GM18526 (cell line): Measurements from ENCODE around the gene RBM33.

ENCODE experiments used
- POLR2A ChIP-seq: IDR thresholded peaks from 3 replicates; pipeline ENCODE4 v1.6.1; 2011; ENCODE audit not compliant: insufficient read length; ENCODE audit errors: extremely low read depth

RBM33 gene

GRCh38 chr7:155810770-155811559, 166.5 kb downstream of the RBM33 start:
- TF ChIP-seq POLR2A, result no peak

GRCh38 chr7:155811560-155811894, 167.1 kb downstream of the RBM33 start:
- no peak for TF ChIP-seq POLR2A

GRCh38 chr7:155811895-155812761, 167.7 kb downstream of the RBM33 start, which contains the start of gene SHH:
Gene SHH (minus strand): TSS chr7:155812463. CDS start chr7:155812122, 341 bp downstream.
- TF ChIP-seq POLR2A, result no peak

GRCh38 chr7:155813125-155813524, 168.7 kb downstream of the RBM33 start:
- TF ChIP-seq POLR2A, result no peak

GRCh38 chr7:155813546-155814315, 169.3 kb downstream of the RBM33 start:
- no peak for TF ChIP-seq POLR2A

GRCh38 chr7:155814316-155815276, 170.1 kb downstream of the RBM33 start:
- TF ChIP-seq POLR2A, result no peak

GRCh38 chr7:155815332-155816191, 171.1 kb downstream of the RBM33 start:
- no peak for TF ChIP-seq POLR2A

- TF ChIP-seq POLR2A, result no peak
Measured at GRCh38 chr7:155816192-155816508, 171.7 kb downstream of the RBM33 start.

GRCh38 chr7:155816996-155817395, 172.5 kb downstream of the RBM33 start:
- TF ChIP-seq POLR2A, result no peak

GRCh38 chr7:155818154-155818819, 173.8 kb downstream of the RBM33 start:
- no peak for TF ChIP-seq POLR2A

- TF ChIP-seq POLR2A, result no peak
Measured at GRCh38 chr7:155818820-155819168, 174.3 kb downstream of the RBM33 start.

- TF ChIP-seq POLR2A, result no peak
Measured at GRCh38 chr7:155819186-155819585, 174.7 kb downstream of the RBM33 start.

GRCh38 chr7:155820246-155820645, 175.8 kb downstream of the RBM33 start:
- no peak for TF ChIP-seq POLR2A
